Measurements from ENCODE around the gene MFAP2.

DNA sequence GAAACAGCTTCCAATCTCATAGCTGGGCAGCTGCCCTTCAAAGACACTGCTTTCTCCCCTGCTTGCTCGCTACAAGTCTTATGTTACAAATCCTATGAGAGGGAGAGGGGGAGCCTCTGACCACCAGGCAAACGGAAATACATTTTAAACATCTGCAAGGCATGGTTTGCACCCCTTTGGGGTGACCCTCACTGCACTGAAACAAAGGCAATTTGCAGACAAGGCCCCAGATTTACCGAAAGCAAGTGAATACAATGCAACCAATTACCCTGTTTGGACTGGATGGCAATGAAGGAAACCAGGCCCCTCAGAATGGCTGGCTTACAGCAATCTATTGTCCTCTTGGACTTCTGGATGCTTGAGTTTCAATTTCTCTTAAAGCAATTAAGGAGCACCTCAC is 43.2 kb upstream of the MFAP2 start:
- TF ChIP-seq, protein P1, sequence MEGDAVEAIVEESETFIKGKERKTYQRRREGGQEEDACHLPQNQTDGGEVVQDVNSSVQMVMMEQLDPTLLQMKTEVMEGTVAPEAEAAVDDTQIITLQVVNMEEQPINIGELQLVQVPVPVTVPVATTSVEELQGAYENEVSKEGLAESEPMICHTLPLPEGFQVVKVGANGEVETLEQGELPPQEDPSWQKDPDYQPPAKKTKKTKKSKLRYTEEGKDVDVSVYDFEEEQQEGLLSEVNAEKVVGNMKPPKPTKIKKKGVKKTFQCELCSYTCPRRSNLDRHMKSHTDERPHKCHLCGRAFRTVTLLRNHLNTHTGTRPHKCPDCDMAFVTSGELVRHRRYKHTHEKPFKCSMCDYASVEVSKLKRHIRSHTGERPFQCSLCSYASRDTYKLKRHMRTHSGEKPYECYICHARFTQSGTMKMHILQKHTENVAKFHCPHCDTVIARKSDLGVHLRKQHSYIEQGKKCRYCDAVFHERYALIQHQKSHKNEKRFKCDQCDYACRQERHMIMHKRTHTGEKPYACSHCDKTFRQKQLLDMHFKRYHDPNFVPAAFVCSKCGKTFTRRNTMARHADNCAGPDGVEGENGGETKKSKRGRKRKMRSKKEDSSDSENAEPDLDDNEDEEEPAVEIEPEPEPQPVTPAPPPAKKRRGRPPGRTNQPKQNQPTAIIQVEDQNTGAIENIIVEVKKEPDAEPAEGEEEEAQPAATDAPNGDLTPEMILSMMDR (conservative IDR thresholded peaks at IDR 0.05; ENCODE audit: low read depth in 2 of 2): no peak
- TF ChIP-seq EZH2 (IDR thresholded peaks at IDR 0.05; ENCODE audit: low read depth, unreplicated experiment): no peak
- no peak for TF ChIP-seq POLR2AphosphoS5 (IDR thresholded peaks at IDR 0.05; ENCODE audit: low read depth)
- TF ChIP-seq CREB1 (CRISPR knock-in tag; IDR thresholded peaks at IDR 0.05; ENCODE audit: low read depth): no peak
- TF ChIP-seq EZH2phosphoT487 (IDR thresholded peaks at IDR 0.05; ENCODE audit: unreplicated experiment): no peak
- TF ChIP-seq, protein P2, sequence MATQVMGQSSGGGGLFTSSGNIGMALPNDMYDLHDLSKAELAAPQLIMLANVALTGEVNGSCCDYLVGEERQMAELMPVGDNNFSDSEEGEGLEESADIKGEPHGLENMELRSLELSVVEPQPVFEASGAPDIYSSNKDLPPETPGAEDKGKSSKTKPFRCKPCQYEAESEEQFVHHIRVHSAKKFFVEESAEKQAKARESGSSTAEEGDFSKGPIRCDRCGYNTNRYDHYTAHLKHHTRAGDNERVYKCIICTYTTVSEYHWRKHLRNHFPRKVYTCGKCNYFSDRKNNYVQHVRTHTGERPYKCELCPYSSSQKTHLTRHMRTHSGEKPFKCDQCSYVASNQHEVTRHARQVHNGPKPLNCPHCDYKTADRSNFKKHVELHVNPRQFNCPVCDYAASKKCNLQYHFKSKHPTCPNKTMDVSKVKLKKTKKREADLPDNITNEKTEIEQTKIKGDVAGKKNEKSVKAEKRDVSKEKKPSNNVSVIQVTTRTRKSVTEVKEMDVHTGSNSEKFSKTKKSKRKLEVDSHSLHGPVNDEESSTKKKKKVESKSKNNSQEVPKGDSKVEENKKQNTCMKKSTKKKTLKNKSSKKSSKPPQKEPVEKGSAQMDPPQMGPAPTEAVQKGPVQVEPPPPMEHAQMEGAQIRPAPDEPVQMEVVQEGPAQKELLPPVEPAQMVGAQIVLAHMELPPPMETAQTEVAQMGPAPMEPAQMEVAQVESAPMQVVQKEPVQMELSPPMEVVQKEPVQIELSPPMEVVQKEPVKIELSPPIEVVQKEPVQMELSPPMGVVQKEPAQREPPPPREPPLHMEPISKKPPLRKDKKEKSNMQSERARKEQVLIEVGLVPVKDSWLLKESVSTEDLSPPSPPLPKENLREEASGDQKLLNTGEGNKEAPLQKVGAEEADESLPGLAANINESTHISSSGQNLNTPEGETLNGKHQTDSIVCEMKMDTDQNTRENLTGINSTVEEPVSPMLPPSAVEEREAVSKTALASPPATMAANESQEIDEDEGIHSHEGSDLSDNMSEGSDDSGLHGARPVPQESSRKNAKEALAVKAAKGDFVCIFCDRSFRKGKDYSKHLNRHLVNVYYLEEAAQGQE (IDR thresholded peaks at IDR 0.05; ENCODE audit: unreplicated experiment): no peak
- TF ChIP-seq JUNB (IDR thresholded peaks at IDR 0.05; ENCODE audit: unreplicated experiment): no peak
- TF ChIP-seq ZNF114 (CRISPR knock-in tag; IDR thresholded peaks at IDR 0.05): no peak
- no peak for TF ChIP-seq ZNF331 (CRISPR knock-in tag; IDR thresholded peaks at IDR 0.05; ENCODE audit: low read depth)
- TF ChIP-seq, protein P3, sequence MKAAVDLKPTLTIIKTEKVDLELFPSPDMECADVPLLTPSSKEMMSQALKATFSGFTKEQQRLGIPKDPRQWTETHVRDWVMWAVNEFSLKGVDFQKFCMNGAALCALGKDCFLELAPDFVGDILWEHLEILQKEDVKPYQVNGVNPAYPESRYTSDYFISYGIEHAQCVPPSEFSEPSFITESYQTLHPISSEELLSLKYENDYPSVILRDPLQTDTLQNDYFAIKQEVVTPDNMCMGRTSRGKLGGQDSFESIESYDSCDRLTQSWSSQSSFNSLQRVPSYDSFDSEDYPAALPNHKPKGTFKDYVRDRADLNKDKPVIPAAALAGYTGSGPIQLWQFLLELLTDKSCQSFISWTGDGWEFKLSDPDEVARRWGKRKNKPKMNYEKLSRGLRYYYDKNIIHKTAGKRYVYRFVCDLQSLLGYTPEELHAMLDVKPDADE (IDR thresholded peaks at IDR 0.05): no peak
- TF ChIP-seq STAT1 (IDR thresholded peaks at IDR 0.05; ENCODE audit: unreplicated experiment): no peak
- TF ChIP-seq, protein P4, sequence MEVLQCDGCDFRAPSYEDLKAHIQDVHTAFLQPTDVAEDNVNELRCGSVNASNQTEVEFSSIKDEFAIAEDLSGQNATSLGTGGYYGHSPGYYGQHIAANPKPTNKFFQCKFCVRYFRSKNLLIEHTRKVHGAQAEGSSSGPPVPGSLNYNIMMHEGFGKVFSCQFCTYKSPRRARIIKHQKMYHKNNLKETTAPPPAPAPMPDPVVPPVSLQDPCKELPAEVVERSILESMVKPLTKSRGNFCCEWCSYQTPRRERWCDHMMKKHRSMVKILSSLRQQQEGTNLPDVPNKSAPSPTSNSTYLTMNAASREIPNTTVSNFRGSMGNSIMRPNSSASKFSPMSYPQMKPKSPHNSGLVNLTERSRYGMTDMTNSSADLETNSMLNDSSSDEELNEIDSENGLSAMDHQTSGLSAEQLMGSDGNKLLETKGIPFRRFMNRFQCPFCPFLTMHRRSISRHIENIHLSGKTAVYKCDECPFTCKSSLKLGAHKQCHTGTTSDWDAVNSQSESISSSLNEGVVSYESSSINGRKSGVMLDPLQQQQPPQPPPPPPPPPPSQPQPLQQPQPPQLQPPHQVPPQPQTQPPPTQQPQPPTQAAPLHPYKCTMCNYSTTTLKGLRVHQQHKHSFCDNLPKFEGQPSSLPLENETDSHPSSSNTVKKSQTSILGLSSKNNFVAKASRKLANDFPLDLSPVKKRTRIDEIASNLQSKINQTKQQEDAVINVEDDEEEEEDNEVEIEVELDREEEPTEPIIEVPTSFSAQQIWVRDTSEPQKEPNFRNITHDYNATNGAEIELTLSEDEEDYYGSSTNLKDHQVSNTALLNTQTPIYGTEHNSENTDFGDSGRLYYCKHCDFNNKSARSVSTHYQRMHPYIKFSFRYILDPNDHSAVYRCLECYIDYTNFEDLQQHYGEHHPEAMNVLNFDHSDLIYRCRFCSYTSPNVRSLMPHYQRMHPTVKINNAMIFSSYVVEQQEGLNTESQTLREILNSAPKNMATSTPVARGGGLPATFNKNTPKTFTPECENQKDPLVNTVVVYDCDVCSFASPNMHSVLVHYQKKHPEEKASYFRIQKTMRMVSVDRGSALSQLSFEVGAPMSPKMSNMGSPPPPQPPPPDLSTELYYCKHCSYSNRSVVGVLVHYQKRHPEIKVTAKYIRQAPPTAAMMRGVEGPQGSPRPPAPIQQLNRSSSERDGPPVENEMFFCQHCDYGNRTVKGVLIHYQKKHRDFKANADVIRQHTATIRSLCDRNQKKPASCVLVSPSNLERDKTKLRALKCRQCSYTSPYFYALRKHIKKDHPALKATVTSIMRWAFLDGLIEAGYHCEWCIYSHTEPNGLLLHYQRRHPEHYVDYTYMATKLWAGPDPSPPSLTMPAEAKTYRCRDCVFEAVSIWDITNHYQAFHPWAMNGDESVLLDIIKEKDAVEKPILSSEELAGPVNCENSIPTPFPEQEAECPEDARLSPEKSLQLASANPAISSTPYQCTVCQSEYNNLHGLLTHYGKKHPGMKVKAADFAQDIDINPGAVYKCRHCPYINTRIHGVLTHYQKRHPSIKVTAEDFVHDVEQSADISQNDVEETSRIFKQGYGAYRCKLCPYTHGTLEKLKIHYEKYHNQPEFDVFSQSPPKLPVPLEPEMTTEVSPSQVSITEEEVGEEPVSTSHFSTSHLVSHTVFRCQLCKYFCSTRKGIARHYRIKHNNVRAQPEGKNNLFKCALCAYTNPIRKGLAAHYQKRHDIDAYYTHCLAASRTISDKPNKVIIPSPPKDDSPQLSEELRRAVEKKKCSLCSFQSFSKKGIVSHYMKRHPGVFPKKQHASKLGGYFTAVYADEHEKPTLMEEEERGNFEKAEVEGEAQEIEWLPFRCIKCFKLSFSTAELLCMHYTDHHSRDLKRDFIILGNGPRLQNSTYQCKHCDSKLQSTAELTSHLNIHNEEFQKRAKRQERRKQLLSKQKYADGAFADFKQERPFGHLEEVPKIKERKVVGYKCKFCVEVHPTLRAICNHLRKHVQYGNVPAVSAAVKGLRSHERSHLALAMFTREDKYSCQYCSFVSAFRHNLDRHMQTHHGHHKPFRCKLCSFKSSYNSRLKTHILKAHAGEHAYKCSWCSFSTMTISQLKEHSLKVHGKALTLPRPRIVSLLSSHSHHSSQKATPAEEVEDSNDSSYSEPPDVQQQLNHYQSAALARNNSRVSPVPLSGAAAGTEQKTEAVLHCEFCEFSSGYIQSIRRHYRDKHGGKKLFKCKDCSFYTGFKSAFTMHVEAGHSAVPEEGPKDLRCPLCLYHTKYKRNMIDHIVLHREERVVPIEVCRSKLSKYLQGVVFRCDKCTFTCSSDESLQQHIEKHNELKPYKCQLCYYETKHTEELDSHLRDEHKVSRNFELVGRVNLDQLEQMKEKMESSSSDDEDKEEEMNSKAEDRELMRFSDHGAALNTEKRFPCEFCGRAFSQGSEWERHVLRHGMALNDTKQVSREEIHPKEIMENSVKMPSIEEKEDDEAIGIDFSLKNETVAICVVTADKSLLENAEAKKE (CRISPR knock-in tag; IDR thresholded peaks at IDR 0.05): no peak
- no peak for TF ChIP-seq NANOG (IDR thresholded peaks at IDR 0.05; ENCODE audit: borderline replicate concordance)
